Hepatocyte (in vitro differentiated cells): ENCODE results near the gene RIMBP3B.
"Not testable (repeated sequence)": the region's sequence is repeated elsewhere in the genome, so short reads cannot be mapped to it uniquely, and the experiment has no call there.

Experiments
- CTCF ChIP-seq: fragments of 200-600 bp; sonication (generic); IDR thresholded peaks from 2 replicates; pipeline ENCODE4 v1.5.1; 2016; ENCODE audit warnings: antibody characterized with exemption, mild to moderate bottlenecking; ENCODE audit not compliant: poor library complexity
- EZH2phosphoT487 ChIP-seq: fragments of 200-600 bp; sonication (generic); IDR thresholded peaks from one replicate; pipeline ENCODE4 v1.6.1; 2018; ENCODE audit warnings: antibody characterized with exemption, mild to moderate bottlenecking, low read depth, moderate library complexity; ENCODE audit not compliant: unreplicated experiment, severe bottlenecking

GRCh38 chr22:21401197-21401969 lies 17.8 kb downstream of the RIMBP3B start:
- not testable (repeated sequence) for TF ChIP-seq CTCF, EZH2phosphoT487
